Measurements from ENCODE around the gene TP53RK.

The TP53RK gene

DNA sequence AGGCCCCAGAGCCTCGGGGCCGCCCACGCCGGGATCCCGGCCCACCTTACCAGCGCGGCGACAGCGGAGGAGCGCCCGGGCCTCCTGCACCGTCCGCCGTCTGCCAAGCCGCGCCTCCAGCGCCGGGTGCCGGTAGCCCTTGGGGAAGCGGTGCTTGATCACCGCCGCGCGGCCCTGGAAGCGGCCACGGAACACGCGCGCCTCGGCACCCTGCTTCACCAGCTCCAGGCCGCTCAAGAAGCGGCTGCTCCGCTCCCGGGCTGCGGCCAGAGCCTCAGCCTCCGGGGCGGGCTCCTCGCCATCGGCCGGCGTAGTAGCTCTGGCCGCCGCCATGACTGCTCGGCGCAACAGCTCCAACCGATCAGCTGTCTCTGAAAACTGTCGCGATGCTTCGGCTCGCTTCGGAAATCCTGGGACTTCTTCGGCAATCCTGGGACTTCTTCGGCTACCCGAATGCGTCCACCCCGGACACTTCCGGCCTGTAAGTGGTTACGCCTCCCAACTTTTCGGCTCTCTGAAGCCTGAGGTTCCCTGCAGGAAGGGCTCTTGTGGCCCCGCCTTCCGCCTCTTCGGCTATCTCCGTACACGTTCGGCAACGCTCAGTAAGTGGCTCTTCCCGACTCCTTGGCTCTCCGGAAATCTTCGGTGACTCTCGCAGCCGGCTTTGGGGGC is at the start of gene TP53RK:
TSS of gene TP53RK (minus strand) at position 363 of the 672 bp plus-strand sequence. CDS start at position 333, 30 bp downstream.
- intact Hi-C loops (cut with DNase I), result no loop called here

DNA sequence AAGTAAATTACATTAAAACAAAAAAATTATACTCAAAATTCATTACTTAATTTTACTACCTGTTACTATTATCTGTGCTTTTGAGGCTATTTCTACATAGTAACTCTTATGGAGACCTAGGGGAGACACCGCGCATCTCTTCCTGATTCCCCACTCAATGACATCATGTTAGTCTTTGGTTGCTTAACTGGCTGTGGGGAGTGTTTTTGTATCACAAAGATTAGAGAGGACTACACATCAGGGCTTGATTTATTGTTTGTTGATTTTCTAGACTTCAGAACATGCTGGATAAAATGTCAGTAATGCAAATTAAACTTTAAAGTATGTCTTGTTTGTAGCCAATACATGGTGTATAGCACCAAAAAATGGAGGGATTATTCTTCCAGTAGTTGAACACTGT is 46.2 kb upstream of the TP53RK start:
- intact Hi-C loops (cut with DNase I), result no loop called here
- DNase-seq, result no peak

More for the DNA sequence above, at the start of gene TP53RK:
- peak; percentile 84 to 99 (median 98) for DNase-seq

DNA sequence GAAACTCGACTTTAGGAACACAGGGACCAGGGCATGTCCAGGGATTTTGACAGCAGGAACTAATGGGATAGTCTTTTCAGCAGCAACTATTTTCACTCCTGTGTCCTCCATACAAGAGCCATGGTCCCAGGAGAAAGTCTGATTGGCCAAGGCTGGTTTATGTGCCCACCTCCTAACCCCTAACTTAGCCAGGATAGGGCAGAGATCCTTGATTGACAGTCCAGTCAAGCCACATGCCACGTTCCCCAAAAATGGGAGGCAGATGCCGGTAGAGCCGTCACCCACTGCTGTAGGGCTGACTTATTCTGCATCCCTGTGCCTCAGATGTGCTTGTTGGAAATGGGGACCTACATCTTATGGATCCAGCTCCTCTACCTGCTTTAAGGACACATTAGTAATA is 42.5 kb upstream of the TP53RK start:
- no peak for DNase-seq
- intact Hi-C loops (cut with DNase I), result no loop called here

DNA sequence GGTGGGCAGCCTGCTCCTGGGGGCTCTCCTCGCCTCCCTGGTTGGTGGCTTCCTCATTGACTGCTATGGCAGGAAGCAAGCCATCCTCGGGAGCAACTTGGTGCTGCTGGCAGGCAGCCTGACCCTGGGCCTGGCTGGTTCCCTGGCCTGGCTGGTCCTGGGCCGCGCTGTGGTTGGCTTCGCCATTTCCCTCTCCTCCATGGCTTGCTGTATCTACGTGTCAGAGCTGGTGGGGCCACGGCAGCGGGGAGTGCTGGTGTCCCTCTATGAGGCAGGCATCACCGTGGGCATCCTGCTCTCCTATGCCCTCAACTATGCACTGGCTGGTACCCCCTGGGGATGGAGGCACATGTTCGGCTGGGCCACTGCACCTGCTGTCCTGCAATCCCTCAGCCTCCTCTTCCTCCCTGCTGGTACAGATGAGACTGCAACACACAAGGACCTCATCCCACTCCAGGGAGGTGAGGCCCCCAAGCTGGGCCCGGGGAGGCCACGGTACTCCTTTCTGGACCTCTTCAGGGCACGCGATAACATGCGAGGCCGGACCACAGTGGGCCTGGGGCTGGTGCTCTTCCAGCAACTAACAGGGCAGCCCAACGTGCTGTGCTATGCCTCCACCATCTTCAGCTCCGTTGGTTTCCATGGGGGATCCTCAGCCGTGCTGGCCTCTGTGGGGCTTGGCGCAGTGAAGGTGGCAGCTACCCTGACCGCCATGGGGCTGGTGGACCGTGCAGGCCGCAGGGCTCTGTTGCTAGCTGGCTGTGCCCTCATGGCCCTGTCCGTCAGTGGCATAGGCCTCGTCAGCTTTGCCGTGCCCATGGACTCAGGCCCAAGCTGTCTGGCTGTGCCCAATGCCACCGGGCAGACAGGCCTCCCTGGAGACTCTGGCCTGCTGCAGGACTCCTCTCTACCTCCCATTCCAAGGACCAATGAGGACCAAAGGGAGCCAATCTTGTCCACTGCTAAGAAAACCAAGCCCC is 36.2 kb upstream of the TP53RK start:
- intact Hi-C loops (cut with DNase I), result no loop called here
- DNase-seq, result no peak

DNA sequence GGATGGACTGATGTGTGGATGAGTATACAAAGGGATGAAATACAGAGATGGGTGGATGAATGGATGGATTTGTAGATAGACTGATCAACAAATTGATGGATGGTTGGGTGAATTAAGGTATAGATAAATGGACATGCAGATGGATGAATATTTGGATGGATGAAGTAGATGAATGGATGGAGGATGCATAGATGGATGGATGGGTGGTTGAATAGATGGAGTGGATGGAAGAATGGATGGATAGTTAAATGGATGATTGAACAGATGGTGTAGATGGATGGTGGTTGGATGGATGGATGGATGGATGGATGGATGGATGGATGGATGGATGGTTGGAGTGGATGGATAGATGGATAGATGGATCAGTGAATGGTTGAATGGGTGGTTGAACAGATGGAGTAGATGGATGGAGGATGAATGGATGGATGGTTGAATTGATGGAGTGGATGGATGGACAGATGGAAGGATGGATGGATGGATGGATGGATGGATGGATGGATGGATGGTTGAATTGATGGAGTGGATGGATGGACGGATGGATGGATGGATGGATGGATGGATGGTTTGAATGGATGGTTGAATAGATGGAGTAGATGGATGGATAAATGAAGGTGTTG is 35.2 kb upstream of the TP53RK start:
- intact Hi-C loops (cut with DNase I), result no loop called here

DNA sequence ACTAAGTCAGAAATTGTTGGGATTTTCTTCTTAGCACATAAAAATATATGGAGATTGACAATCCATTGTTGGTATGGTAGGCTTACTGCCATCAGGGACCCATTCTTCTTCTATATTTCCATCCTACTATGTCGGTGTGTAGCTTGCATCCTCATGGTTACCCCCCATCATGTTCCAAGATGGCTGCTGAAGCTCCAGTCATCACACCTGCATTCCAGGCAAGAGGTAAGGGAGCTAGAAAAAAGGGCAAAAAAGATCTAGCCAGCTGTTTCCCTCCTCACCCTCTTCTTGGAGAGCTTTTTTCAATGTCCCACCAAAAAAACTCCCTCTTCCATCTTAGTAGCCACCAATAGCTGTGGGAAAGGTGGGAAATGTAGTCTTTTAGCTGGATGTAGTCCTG is 33.8 kb upstream of the TP53RK start:
- no peak for DNase-seq
- intact Hi-C loops (cut with DNase I), result no loop called here

More for the DNA sequence above, 35.2 kb upstream of the TP53RK start:
- DNase-seq, result no peak

DNA sequence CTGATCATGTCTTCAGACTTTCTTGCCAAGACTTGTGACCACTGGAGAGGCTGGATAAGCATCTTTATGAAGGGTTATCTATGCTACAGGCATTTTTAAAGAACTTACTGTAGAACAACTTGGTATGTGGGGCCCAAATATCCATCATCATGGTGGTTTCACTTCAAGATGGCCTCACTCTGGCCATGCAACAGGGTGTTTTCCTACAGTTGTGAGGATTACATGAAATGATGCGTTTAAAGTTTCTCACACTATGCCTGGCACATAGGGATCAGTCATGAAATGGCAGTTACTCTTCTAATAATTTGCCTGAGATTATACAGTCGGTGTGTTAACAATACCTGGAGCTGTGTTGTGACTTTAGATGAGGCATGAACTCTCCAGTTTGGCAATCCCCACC is 33.2 kb upstream of the TP53RK start:
- intact Hi-C loops (cut with DNase I), result no loop called here
- no peak for DNase-seq

DNA sequence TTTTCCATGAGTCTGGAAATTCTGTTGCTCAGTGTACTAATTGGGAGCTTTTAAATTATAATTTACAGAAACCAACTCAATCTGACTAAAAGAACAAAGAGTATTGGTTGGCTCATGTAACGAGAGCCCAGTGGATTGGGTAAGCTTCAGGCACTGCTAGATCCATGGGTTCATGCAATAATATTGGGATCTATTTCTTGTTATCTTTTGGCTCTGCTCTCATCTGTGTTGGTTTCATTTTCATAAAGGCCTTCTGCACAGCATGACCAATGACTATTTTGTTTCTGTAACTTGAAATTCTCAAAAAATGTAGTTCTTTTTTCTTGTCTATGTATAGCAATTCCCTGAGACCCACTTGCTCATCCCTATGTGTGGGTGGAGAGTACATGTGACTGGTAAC is 32.2 kb upstream of the TP53RK start:
- no peak for DNase-seq
- intact Hi-C loops (cut with DNase I), result no loop called here

DNA sequence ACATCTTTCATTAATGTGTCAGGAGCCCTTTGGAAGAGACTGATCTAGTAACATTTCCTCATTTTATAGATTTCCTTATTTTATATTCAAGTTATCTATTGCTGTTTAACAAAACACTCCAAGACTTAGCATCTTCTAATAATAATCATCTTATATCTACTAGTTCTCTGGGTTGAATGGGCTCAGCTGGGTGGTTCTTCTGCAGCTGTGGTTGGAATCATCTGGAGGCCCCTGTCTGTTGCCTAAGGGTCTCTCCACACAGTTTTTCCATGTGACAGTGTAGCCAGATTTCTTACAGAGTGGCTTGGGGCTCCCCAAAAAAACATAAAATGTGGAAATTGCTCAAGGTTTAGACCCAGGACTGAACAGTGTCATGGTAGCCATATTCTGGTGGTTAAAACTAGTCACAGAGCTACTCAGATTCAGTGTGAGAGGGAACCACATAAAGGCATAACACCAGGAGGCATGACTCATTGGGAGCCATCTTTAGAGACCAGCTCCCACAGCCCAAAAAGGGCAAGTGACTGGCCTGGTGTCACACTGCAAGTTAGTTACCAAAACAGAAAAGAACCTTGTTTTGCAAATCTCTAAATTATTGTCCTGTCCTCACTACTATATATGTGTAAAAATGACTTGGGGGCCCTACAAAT is 31.7 kb upstream of the TP53RK start:
- no peak for DNase-seq
- intact Hi-C loops (cut with DNase I), result no loop called here

DNA sequence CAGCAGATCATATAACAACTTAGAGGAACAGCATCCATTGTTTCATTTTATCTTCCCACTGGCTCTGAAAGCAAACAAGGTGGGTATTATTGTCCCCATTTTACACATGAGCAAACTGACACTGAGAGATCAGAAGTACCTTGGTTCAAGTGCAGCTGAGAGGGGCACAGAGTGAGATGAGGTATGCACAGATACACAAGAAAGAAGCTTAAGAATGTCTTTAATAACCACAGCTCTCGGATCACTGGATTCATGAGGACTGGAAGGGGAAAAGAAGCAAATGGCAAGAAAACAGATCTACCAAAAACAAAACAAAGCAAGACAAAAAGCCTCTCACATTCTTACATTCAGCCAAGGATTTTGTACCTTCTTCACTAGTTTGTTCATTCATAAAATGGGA is 30.8 kb upstream of the TP53RK start:
- DNase-seq, result no peak

DNA sequence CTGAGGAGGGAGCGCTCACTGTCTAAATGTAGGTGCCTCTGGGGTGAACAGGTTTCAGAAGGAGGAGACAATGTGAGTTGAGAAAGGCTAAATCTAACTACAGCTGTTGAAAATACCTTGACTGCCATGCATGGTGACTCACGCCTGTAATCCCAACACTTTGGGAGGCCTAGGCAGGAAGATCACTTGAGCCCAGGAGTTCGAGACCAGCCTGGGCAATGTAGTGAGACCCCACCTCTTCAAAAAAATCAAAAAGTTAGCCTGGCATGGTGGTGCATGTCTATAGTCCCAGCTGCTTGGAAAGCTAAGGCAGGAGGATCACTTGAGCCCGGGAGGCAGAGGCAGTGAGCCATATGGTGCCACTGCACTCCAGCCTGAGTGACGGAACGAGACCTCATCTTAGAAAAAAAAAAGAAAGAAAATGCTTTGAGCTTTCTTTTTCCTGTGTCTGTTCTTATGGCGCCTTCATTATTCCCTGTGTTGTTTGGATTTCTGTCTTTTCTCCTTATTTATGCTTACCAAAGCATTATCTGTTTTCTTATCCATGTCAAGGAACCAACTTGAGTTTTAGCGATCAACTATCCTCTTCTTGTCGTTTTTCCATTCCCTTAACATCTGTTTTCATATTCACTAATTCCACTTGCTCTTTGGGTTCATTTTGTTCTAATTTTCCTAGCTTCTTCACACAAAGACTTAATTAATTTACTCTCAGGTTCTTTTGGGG is 28.7 kb upstream of the TP53RK start:
- intact Hi-C loops (cut with DNase I), result no loop called here

More for the DNA sequence above, 30.8 kb upstream of the TP53RK start:
- intact Hi-C loops (cut with DNase I), result no loop called here

DNA sequence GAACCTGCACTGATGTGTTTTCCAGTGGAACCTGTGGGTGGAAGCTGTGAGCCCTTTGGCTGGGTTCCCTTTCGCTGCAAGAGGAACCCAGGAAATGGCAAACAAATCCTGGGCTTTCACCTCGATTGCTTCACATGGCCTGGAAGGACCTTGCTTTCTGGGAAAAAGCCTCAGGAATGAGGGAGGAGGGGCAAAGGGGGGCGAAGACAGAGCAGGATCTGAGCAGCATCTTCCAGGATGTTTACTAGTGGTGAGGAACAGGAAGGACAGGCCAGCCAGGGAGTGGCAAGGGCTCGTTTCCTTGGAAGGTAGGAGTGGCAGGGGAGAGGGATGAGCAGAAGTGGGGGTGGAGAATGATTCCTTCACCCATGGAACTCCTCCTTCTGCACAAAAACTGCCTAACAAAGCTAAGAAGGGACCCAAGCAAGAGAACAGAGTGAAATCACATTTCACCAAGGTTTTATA is 26.1 kb upstream of the TP53RK start:
- intact Hi-C loops (cut with DNase I), result no loop called here
- DNase-seq, result no peak

More for the DNA sequence above, 28.7 kb upstream of the TP53RK start:
- DNase-seq, result no peak

DNA sequence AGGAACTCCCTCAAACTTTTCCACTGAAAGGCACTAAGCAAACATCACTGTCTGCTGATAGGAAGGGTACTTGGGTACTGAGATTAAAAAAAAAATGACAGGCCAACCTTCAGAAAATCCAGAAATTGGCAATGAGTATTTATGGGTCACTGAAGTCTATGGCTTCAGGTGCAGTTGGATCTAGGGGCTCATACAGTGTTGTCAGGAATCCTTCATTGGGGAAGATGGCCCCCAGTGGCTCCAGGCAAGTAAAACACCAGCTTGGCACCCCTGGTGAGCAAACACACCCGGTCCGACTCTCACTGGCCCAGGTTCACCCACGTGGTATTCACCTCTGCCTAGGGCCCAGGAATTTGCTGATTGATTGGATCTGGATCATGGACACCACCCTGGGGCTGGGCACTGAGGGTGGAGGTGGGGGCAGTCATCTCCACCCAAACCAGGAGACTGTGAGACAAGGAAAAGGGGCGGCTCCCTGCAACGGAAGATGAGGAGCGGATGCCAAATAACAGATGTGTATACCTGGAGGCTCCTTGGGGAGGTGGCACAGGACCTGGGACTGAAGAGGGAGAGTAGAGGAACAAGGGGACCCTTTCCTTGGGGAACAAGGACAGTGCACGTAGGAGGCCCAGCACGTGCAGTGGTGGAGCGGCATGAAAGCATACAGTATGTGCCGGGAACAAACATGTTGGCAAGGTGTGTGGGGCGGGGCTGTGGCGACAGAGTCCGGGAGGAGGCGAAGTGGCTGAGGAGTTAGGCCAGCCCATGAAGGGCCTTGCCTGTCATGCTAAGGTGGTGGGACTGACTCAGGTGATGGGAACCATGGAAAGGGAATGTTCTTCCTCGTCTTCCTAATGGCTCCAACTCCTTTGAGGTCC is 25.0 kb upstream of the TP53RK start:
- DNase-seq, result no peak
- intact Hi-C loops (cut with DNase I), result no loop called here

DNA sequence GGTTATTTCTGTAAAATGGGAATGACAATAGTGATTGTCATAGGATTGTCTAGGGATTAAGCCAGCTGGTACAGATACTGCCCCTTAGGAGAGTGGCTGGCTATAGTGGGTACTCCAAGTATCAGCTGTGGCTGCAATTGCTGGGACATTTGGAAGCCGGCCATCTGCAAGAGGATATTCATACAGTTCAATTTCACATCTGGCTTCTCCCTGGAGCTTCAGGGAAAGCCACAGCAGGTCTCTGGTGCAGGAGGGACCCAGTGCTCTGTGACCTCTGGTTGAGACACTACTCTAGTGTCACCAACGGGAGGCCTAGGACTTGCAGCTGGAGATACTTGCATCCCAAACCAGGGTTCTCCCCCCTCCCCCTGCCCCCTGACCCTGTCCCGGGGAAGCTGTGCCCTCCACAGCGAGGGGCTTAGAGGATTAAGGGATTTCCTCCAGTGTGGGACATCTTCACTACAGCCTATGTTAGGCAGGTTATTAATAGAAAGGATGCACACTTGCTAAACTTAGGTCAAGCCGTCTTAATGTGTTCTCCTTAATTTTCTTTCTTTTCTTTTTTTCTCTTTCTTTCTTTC is 22.9 kb upstream of the TP53RK start:
- DNase-seq, result no peak
- intact Hi-C loops (cut with DNase I), result no loop called here

DNA sequence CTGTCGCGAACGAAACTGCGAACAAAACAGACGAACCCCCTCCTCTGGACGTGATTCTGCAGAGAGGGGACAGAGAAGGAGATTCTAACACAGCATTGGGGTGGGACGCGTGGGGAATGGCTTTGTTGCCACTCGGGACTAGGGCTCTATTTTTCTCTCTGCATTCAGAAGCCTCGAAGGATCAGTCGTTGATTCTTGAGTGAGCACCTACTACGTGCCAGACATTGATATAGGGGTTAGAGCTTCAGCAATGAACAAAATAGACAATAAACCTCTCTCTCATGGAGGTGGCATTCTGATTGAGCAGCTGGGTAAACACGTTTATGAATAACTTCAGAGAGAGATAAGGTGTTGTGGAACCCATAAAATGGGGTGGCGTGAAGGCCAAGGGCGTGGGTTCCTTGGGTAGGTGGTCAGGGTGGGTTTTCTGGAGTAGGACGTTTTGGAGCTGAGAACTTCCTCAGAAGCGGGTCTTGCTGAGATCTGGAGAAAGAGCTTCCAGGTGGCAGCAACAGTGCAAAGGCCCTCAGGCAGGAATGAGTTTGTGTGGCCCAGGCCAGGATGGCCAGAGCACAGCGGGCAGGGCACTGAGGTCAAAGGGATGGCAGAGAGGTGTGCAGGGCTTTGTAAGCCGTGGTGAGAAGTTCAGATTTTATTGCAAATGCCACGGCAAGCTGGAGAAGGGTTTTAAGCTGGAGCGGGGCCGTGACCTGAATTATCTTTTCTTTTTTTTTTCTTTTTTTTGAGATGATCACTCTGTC is 21.1 kb upstream of the TP53RK start:
- no peak for DNase-seq
- intact Hi-C loops (cut with DNase I), result no loop called here

DNA sequence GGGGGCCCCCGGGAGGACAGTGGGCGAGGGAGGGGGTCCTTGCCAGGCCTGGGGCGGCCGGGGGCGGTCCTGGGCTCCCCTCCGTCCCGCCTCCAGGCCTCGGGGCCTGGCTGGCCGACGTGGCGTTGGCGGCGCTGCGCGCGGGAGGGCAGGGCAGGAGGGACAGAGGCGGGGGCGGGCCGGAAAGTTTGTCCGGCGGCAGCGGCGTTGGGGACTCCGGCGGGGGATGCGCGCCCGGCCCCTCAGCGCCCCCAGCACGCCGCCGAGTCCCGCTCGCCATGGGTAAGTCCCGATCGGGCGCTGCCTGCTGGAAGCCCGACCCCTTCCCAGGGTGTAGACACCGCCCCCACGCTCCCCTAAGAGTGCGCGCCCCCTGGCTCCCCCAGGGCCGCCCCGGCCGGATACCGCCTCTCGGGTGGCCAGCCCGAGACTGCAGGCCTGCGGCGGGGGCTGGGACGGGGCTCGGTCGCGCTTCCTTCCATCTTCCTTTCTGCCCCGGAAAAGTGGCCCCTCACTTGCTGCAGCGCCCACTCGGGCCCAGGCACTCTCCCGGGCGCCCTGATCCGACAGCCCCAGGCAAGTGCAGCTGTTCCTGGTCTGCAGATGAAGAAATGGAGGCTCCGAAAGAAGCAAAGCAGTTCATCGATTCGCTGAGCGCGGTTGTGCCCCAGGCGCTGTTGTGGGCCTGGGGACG is 20.4 kb upstream of the TP53RK start, which contains the start of gene SLC2A10:
TSS of gene SLC2A10 (plus strand) at position 191 of the 694 bp plus-strand sequence. CDS start at position 279, 88 bp downstream.
- intact Hi-C loops (cut with DNase I), result no loop called here
- peak in 6 of 10 donors; percentile 12 to 86 (median 46) for DNase-seq

DNA sequence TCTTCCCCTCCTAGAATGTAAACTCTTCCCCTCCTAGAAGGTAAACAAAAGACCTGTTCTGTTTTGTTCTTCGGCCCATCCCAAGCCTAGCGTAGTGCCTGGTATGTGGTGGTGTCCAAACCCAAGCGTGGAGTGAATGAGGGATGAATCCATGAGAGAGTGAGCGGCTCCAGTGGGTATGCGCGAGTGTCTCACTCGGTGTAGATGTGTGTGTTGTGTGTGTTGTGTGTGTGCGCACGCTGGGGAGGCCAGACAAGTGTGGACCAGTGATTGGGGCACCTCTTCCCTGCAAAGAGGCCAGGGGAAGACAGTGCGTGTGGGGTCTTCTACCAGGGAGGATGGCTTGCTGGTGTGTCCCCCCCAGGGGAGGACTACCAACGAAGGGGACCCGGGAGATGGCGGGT is 19.8 kb upstream of the TP53RK start:
- intact Hi-C loops (cut with DNase I), result no loop called here
- DNase-seq, result no peak
